ENCODE results near the gene NXPE2.

NXPE2 gene

GRCh38 chr11:114738954-114739353 is 60.6 kb downstream of the NXPE2 start:
- no peak for DNase-seq (ENCODE audit: low read depth in 2 of 2, low spot score in 1 of 2)

GRCh38 chr11:114745150-114745671 is 66.9 kb downstream of the NXPE2 start:
- DNase-seq (ENCODE audit: low read depth in 2 of 2, low spot score in 1 of 2), result no peak

DNA sequence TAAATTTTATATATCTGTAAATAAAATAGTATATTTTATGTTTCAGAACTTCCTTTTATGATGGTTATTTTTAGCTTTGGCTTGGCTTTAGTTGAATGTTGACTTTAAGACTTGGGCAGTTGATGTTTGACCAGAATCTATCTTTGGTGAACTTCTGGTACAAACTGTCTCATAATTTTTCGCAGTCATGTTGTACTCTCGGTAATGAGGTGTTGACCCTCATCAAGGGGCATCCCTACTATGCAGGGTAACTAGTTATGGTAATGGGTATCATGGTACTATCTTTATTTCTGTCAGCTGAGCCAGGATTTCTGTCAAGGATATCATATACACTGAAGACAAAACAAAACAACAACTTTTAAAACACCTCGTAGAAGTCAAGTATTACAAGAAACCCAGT is 67.7 kb downstream of the NXPE2 start:
- DNase-seq (ENCODE audit: low read depth in 2 of 2, low spot score in 1 of 2), result no peak
